Retinal pigment epithelial cell (primary cell): ENCODE results near the gene GNL3.
"Not testable (repeated sequence)": the region's sequence is repeated elsewhere in the genome, so short reads cannot be mapped to it uniquely, and the experiment has no call there.

Experiments
- DNase-seq: peaks from one replicate; pipeline ENCODE4 v3.0.0-alpha.2; 2010; ENCODE audit warnings: low read depth
- H3K4me3 ChIP-seq: 2 replicates; pipeline ENCODE4 v1.5.1; 2011; ENCODE audit warnings: mild to moderate bottlenecking, low read length, control low read depth, moderate library complexity
- TF ChIP-seq, protein P1 (sequence below): conservative IDR thresholded peaks from 2 replicates; pipeline ENCODE4 v1.5.1; 2011; ENCODE audit warnings: low read depth, low read length, control low read depth, inconsistent platforms

GNL3 gene

DNA sequence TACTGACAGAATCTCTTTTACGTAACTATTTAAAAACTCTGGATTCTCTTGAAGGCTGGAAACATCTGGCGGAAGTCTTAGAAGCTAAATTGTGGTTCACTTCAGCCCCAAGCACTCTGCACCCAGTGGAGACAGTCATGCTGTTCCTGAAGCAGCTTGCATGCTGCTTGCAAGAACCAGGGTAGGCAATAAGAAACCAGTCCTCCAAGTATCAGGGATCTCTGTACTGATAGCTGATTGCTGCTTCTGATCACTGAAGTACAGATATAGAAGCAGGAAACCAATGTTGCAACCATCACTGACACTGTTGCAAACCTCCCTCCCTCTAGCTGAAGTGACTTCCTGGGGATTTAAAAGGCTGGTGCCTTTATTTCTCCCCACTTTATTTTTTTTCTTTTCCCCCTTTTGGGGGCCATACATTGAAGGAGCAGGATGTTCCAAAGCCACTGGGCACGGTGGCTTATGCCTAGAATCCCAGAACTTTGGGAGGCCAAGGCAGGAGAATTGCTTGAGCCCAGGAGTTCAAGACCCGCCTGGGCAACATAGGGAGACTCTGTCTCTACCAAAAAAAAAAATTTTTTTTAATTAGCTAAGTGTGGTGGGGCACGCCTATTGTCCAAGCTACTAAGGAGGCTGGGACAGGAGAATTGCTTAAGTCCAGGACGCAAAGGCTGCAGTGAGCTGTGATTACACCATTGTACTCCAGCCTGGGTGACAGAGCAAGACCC, 35.3 kb downstream of the GNL3 start:
- TF ChIP-seq, protein P1, sequence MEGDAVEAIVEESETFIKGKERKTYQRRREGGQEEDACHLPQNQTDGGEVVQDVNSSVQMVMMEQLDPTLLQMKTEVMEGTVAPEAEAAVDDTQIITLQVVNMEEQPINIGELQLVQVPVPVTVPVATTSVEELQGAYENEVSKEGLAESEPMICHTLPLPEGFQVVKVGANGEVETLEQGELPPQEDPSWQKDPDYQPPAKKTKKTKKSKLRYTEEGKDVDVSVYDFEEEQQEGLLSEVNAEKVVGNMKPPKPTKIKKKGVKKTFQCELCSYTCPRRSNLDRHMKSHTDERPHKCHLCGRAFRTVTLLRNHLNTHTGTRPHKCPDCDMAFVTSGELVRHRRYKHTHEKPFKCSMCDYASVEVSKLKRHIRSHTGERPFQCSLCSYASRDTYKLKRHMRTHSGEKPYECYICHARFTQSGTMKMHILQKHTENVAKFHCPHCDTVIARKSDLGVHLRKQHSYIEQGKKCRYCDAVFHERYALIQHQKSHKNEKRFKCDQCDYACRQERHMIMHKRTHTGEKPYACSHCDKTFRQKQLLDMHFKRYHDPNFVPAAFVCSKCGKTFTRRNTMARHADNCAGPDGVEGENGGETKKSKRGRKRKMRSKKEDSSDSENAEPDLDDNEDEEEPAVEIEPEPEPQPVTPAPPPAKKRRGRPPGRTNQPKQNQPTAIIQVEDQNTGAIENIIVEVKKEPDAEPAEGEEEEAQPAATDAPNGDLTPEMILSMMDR = no peak
- H3K4me3 ChIP-seq = no peak overlapping the region
- no peak for DNase-seq

DNA sequence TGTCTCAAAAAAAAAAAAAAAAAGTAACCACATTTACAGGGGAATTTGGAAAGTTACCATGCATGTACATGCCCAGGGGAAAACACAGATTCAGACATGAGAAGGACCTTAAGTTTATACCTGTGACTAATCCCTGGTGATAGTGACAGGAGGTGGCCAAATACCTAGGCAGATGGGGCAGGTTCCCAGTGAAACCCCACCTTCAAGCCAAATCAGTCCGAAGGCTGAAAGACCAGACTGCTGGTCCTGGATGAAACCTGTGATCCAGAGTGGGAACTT, 35.8 kb downstream of the GNL3 start:
- TF ChIP-seq, protein P1 = no peak
- no peak for DNase-seq
- no peak overlapping the region for H3K4me3 ChIP-seq

DNA sequence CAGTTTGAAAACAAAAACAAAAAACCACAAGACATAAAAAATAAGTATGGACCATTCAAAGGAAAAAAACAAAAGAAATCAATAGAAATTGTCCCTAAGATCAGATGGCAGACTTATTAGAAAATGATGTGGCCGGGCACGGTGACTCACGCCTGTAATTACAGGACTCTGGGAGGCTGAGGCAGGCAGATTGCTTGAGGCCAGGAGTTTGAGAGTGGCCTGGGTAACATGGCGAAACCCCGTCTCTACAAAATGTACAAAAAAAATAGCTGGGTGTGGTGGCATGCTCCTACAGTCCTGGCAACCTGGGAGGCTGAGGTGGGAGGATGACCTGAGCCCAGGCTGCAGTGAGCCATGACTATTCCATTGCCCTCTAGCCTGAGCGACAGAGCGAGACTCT, 36.7 kb downstream of the GNL3 start:
- no peak for DNase-seq
- H3K4me3 ChIP-seq = no peak overlapping the region
- TF ChIP-seq, protein P1 = no peak

DNA sequence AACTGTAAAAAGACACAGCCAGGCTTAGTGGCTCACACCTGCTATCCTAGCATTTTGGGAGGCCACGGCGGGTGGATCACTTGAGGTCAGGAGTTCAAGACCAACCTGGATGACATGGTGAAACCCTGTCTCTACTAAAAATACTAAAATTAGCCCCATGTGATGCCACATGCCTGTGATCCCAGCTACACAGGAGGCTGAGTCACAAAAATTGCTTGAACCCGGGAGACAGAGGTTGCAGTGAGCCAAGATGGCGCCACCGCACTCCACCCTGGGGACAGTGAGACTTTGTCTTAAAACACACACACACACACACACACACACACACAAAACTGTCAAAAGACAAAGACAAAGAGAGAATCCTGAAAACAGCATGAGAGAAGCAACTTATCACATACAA, 38.1 kb downstream of the GNL3 start:
- TF ChIP-seq, protein P1 = no peak
- H3K4me3 ChIP-seq = no peak overlapping the region
- DNase-seq = no peak

DNA sequence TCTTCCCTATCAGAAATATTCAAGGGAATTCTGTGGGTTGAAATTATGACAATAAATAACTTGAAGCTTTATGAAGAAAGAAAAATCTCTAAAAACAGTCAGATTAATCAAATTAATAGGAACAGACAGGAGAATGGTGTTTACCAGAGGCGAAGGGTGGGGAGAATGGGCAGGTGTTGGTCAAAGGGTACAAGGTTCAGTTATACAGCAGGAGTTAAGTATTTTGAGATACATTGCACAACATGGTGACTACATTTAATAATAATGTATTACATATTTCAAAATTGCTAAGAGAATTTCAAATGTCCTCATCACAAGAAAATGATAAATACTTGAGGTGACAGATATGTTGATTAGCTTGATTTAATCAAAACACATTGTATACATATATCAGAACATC, 38.7 kb downstream of the GNL3 start:
- DNase-seq = no peak
- no peak overlapping the region for H3K4me3 ChIP-seq
- TF ChIP-seq, protein P1 = no peak

DNA sequence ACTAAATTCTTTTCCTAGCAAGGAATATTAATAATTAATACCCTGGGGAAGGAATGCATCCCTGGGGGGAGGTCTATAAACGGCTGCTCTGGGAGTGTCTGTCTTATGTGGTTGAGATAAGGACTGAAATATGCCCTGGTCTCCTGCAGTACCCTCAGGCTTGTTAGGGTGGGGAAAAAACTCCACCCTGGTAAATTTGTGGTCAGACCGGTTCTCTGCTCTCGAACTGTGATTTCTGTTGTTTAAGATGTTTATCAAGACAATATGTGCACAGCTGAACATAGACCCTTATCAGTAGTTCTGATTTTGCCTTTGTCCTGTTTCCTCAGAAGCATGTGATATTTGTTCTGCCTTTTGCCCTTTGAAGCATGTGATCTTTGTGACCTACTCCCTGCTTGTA, 42.9 kb downstream of the GNL3 start:
- not testable (repeated sequence) for H3K4me3 ChIP-seq, DNase-seq

DNA sequence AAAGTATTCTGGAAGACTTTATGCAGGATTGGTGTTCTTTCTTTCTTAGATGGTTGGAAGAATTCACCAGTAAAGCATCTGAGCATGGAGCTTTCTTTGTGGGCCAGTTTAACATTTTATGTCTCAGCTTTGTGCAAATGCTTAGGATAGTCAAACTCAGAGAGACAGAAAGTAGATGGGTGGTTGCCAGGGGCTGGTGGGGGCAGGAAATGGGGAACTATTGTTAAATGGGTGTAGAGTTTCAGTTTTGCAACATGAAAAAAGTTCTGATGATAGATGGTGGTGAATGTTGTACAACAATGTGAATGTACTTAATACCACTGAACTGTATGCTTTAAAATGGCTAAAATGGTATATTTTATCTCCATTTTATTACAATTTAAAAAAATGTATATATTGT, 44.8 kb downstream of the GNL3 start:
- TF ChIP-seq, protein P1 = no peak
- no peak for DNase-seq

DNA sequence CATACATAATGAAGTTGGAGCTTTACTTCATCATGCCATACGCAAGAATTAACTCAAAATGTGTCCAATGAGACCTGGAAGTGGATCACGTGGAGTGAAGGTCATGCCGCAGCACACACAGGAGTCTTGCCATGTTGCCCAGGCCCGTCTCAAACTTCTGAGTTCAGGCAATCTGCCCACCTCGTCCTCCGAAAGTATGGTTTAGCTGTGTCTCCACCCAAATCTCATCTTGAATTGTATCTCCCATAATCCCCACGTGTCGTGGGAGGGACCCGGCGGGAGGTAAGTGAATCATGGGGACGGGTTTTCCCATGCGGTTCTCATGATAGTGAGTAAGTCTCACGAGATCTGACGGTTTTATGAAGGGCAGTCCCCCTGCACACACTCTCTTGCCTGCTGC, 45.8 kb downstream of the GNL3 start:
- no peak for DNase-seq
- H3K4me3 ChIP-seq = no peak overlapping the region
- TF ChIP-seq, protein P1 = no peak

More for the DNA sequence above, 44.8 kb downstream of the GNL3 start:
- no peak overlapping the region for H3K4me3 ChIP-seq
